ENCODE data around the gene RPL13A.

Gene RPL13A

DNA sequence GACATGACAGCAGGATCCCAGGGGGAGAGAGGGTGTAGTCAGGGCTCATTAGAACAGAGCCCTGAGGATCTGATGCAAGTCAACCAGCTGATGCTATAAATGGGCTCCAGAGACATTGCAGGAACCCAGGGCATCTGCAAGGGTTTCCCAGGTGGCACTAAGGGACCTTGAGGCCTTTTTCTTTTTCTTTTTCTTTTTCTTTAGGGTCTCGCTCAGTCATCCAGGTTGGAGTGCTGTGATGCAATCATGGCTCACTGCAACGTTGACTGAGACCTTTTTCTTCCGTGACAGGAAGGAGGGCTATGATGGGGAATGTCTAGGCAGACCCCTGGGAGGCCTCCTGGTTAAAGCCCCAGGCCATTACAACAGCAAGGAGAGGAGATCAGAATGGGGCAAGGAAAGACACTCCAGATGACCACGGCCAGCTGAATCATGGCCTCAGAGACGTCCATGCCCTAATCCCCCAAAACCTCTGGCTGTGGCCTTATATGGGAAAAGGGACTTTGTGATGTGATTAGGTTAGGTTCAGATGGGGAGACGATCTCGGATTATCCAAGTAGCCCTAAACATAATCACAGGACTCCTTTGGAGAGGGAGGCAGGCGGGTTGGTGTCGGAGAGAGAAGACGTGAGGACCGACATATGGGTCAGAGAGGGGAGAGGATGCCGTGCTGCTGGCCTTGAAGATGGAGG, 20.5 kb downstream of the RPL13A start (continued):
- TF ChIP-seq, protein P1, sequence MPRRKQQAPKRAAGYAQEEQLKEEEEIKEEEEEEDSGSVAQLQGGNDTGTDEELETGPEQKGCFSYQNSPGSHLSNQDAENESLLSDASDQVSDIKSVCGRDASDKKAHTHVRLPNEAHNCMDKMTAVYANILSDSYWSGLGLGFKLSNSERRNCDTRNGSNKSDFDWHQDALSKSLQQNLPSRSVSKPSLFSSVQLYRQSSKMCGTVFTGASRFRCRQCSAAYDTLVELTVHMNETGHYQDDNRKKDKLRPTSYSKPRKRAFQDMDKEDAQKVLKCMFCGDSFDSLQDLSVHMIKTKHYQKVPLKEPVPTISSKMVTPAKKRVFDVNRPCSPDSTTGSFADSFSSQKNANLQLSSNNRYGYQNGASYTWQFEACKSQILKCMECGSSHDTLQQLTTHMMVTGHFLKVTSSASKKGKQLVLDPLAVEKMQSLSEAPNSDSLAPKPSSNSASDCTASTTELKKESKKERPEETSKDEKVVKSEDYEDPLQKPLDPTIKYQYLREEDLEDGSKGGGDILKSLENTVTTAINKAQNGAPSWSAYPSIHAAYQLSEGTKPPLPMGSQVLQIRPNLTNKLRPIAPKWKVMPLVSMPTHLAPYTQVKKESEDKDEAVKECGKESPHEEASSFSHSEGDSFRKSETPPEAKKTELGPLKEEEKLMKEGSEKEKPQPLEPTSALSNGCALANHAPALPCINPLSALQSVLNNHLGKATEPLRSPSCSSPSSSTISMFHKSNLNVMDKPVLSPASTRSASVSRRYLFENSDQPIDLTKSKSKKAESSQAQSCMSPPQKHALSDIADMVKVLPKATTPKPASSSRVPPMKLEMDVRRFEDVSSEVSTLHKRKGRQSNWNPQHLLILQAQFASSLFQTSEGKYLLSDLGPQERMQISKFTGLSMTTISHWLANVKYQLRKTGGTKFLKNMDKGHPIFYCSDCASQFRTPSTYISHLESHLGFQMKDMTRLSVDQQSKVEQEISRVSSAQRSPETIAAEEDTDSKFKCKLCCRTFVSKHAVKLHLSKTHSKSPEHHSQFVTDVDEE (CRISPR knock-in tag; IDR thresholded peaks at IDR 0.05), result no peak
- TF ChIP-seq ZNF565 (CRISPR knock-in tag; conservative IDR thresholded peaks at IDR 0.05; ENCODE audit: low read depth) (no peak), PPARA (CRISPR knock-in tag; IDR thresholded peaks at IDR 0.05; ENCODE audit: borderline replicate concordance) (no peak)

DNA sequence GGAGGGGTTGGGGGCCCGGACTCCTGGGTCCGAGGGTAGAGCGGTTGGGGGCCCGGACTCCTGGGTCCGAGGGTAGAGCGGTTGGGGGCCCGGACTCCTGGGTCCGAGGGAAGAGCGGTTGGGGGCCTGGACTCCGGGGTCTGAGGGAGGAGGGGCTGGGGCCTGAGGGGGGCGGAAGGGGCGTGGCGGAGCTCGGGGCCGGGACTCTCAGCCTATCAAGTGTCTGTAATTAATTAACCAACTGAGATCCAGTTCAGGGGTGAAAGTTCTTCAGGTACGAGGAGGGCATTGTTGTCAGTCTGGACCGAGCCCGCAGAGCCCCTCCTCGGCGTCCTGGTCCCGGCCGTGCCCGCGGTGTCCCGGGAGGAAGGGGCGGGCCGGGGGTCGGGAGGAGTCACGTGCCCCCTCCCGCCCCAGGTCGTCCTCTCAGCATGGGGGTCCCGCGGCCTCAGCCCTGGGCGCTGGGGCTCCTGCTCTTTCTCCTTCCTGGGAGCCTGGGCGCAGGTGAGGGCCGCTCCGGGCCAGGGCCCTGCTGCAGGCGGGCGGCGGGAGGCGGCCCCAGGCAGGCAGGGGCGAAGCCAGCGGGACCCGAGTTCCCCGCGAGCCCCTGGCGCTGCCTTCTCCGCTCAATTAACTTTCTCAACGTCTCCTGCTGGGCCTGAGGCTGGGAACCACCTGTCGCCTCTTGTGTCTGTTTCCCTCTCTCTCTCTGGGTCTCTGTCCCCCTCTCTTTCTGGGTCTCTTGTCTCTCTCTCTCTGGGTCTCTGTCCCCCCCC, 25.8 kb downstream of the RPL13A start:
- ATAC-seq, result peak; percentile 84

DNA sequence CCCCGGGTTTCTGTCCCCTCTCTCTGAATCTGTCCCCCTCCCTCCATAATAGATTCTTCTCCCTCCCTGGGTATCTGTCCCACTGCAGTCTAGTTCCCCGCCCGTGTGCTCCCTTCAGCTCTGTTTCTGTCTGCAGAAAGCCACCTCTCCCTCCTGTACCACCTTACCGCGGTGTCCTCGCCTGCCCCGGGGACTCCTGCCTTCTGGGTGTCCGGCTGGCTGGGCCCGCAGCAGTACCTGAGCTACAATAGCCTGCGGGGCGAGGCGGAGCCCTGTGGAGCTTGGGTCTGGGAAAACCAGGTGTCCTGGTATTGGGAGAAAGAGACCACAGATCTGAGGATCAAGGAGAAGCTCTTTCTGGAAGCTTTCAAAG, 26.3 kb downstream of the RPL13A start:
- ATAC-seq, result peak; percentile 20
- TF ChIP-seq, protein P2, sequence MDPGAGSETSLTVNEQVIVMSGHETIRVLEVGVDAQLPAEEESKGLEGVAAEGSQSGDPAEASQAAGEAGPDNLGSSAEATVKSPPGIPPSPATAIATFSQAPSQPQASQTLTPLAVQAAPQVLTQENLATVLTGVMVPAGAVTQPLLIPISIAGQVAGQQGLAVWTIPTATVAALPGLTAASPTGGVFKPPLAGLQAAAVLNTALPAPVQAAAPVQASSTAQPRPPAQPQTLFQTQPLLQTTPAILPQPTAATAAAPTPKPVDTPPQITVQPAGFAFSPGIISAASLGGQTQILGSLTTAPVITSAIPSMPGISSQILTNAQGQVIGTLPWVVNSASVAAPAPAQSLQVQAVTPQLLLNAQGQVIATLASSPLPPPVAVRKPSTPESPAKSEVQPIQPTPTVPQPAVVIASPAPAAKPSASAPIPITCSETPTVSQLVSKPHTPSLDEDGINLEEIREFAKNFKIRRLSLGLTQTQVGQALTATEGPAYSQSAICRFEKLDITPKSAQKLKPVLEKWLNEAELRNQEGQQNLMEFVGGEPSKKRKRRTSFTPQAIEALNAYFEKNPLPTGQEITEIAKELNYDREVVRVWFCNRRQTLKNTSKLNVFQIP (CRISPR knock-in tag; IDR thresholded peaks at IDR 0.05; ENCODE audit: borderline replicate concordance, low read depth), result no peak

More for the DNA sequence above, 25.8 kb downstream of the RPL13A start:
- TF ChIP-seq, protein P2 (CRISPR knock-in tag; IDR thresholded peaks at IDR 0.05; ENCODE audit: borderline replicate concordance, low read depth), result no peak
- TF ChIP-seq, protein P3, sequence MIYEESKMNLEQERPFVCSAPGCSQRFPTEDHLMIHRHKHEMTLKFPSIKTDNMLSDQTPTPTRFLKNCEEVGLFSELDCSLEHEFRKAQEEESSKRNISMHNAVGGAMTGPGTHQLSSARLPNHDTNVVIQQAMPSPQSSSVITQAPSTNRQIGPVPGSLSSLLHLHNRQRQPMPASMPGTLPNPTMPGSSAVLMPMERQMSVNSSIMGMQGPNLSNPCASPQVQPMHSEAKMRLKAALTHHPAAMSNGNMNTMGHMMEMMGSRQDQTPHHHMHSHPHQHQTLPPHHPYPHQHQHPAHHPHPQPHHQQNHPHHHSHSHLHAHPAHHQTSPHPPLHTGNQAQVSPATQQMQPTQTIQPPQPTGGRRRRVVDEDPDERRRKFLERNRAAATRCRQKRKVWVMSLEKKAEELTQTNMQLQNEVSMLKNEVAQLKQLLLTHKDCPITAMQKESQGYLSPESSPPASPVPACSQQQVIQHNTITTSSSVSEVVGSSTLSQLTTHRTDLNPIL (CRISPR knock-in tag; IDR thresholded peaks at IDR 0.05; ENCODE audit: low read depth), result no peak
- TF ChIP-seq ZNF565 (CRISPR knock-in tag; conservative IDR thresholded peaks at IDR 0.05; ENCODE audit: low read depth), result no peak
- TF ChIP-seq, protein P4, sequence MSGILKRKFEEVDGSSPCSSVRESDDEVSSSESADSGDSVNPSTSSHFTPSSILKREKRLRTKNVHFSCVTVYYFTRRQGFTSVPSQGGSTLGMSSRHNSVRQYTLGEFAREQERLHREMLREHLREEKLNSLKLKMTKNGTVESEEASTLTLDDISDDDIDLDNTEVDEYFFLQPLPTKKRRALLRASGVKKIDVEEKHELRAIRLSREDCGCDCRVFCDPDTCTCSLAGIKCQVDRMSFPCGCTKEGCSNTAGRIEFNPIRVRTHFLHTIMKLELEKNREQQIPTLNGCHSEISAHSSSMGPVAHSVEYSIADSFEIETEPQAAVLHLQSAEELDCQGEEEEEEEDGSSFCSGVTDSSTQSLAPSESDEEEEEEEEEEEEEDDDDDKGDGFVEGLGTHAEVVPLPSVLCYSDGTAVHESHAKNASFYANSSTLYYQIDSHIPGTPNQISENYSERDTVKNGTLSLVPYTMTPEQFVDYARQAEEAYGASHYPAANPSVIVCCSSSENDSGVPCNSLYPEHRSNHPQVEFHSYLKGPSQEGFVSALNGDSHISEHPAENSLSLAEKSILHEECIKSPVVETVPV (CRISPR knock-in tag; IDR thresholded peaks at IDR 0.05), result no peak
- no peak for TF ChIP-seq GLIS3 (CRISPR knock-in tag; IDR thresholded peaks at IDR 0.05)

DNA sequence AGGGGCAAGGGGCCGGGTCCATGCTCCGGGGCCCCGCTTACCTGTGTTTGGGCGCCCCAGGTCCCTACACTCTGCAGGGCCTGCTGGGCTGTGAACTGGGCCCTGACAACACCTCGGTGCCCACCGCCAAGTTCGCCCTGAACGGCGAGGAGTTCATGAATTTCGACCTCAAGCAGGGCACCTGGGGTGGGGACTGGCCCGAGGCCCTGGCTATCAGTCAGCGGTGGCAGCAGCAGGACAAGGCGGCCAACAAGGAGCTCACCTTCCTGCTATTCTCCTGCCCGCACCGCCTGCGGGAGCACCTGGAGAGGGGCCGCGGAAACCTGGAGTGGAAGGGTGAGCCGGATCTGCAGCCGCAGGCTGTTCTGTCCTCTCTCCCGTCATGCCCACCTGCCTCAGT, 26.7 kb downstream of the RPL13A start:
- TF ChIP-seq, protein P5, sequence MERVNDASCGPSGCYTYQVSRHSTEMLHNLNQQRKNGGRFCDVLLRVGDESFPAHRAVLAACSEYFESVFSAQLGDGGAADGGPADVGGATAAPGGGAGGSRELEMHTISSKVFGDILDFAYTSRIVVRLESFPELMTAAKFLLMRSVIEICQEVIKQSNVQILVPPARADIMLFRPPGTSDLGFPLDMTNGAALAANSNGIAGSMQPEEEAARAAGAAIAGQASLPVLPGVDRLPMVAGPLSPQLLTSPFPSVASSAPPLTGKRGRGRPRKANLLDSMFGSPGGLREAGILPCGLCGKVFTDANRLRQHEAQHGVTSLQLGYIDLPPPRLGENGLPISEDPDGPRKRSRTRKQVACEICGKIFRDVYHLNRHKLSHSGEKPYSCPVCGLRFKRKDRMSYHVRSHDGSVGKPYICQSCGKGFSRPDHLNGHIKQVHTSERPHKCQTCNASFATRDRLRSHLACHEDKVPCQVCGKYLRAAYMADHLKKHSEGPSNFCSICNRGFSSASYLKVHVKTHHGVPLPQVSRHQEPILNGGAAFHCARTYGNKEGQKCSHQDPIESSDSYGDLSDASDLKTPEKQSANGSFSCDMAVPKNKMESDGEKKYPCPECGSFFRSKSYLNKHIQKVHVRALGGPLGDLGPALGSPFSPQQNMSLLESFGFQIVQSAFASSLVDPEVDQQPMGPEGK (CRISPR knock-in tag; IDR thresholded peaks at IDR 0.05; ENCODE audit: borderline replicate concordance), result no peak
- TF ChIP-seq ZNF565 (CRISPR knock-in tag; conservative IDR thresholded peaks at IDR 0.05; ENCODE audit: low read depth) (no peak), ZNF8 (CRISPR knock-in tag; IDR thresholded peaks at IDR 0.05) (no peak), CSDC2 (CRISPR knock-in tag; IDR thresholded peaks at IDR 0.05) (no peak)
- TF ChIP-seq, protein P4 (CRISPR knock-in tag; IDR thresholded peaks at IDR 0.05), result no peak
- ATAC-seq, result no peak

Data from SK-N-SH treated with all-trans-retinoic acid at 6 μM for 48 hours (cell line).